Activated CD8-positive, alpha-beta memory T cell treated with anti-CD3 and anti-CD28 coated beads for 36 hours (primary cell): ENCODE measurements around the gene ELAC1. TPM values are rescaled to one million over a fixed set of nuclear protein-coding genes. Genes with fewer than 3 reads are reported as not detected.
"Not testable (repeated sequence)": the region's sequence is repeated elsewhere in the genome, so short reads cannot be mapped to it uniquely, and the experiment has no call there.

Experiments
- CTCF ChIA-PET: fragments of 350-600 bp; sonication (Branson Sonifier 250); formaldehyde crosslinking; loops from one replicate; lab custom pipeline; 2021; ENCODE audit warnings: antibody characterized with exemption; lab: Charles Lee
- POLR2A ChIA-PET: fragments of 350-600 bp; sonication (Branson Sonifier 250); formaldehyde crosslinking; loops from one replicate; lab custom pipeline; 2021; ENCODE audit warnings: antibody characterized with exemption; lab: Charles Lee
- total RNA-seq, 2 experiments: library from RNA; stranded (reverse); gene quantifications; one replicate each; pipeline ENCODE4 v1.2.3, GENCODE V29; 2021

ELAC1 gene
- total RNA-seq, 2 experiments from 2014 or later: 8.2 to 9.5 TPM

- CTCF ChIA-PET: no interaction called here
- POLR2A ChIA-PET: interaction anchor here (0.5 kb wide), 1 partner anchor 10 kb away, joined by 4 read pairs; no protein-coding TSS in a partner anchor
Measured at GRCh38 chr18:50961974-50962373, 5.9 kb upstream of the ELAC1 start.

GRCh38 chr18:50969448-50969847 is 1.6 kb downstream of the ELAC1 start:
- CTCF ChIA-PET: no interaction called here
- POLR2A ChIA-PET: no interaction called here

- ChIA-PET POLR2A (no interaction called here), CTCF (no interaction called here)
Measured at GRCh38 chr18:50970006-50970405, 2.2 kb downstream of the ELAC1 start.

GRCh38 chr18:50972404-50972803 is 4.6 kb downstream of the ELAC1 start:
- CTCF ChIA-PET, POLR2A ChIA-PET: not testable (repeated sequence)

- CTCF ChIA-PET: no interaction called here
- POLR2A ChIA-PET: no interaction called here
Measured at GRCh38 chr18:50973367-50974126, 5.7 kb downstream of the ELAC1 start.

- POLR2A ChIA-PET: no interaction called here
- CTCF ChIA-PET: no interaction called here
Measured at GRCh38 chr18:50977037-50977760, 9.4 kb downstream of the ELAC1 start.

- ChIA-PET CTCF (no interaction called here), POLR2A (no interaction called here)
Measured at GRCh38 chr18:50981381-50981780, 13.5 kb downstream of the ELAC1 start.

GRCh38 chr18:50982086-50982801 is 14.4 kb downstream of the ELAC1 start:
- CTCF ChIA-PET: no interaction called here
- POLR2A ChIA-PET: no interaction called here

GRCh38 chr18:50982802-50983179 is 15.0 kb downstream of the ELAC1 start:
- ChIA-PET POLR2A (no interaction called here), CTCF (no interaction called here)

- POLR2A ChIA-PET: no interaction called here
- CTCF ChIA-PET: interaction anchor here (1.0 kb wide), 1 partner anchor 167 kb away, joined by 3 read pairs; the partner anchor contains the start of gene MRO
Measured at GRCh38 chr18:50986360-50987087, 18.7 kb downstream of the ELAC1 start.

GRCh38 chr18:50987261-50987660 is 19.4 kb downstream of the ELAC1 start:
- CTCF ChIA-PET: no interaction called here
- POLR2A ChIA-PET: no interaction called here

- CTCF ChIA-PET: no interaction called here
- POLR2A ChIA-PET: no interaction called here
Measured at GRCh38 chr18:50989711-50990110, 21.9 kb downstream of the ELAC1 start.

GRCh38 chr18:50992351-50992762 is 24.5 kb downstream of the ELAC1 start:
- ChIA-PET CTCF (no interaction called here), POLR2A (no interaction called here)

GRCh38 chr18:50994031-50994430 is 26.2 kb downstream of the ELAC1 start:
- ChIA-PET POLR2A (no interaction called here), CTCF (no interaction called here)

GRCh38 chr18:51003174-51003573 is 35.3 kb downstream of the ELAC1 start:
- POLR2A ChIA-PET, CTCF ChIA-PET: not testable (repeated sequence)

- ChIA-PET CTCF (no interaction called here), POLR2A (no interaction called here)
Measured at GRCh38 chr18:51006061-51006818, 38.4 kb downstream of the ELAC1 start.

- CTCF ChIA-PET: no interaction called here
- POLR2A ChIA-PET: no interaction called here
Measured at GRCh38 chr18:51006948-51007789, 39.3 kb downstream of the ELAC1 start.

- ChIA-PET CTCF (no interaction called here), POLR2A (no interaction called here)
Measured at GRCh38 chr18:51007790-51008139, 39.9 kb downstream of the ELAC1 start.
